HG03045 (cell line): ENCODE data around the gene RPAIN.

Experiments used
- ATAC-seq: cut with Tn5 transposase; IDR thresholded peaks from one replicate; pipeline ENCODE4 v1.9.1; 2021; ENCODE audit warnings: mild to moderate bottlenecking, moderate library complexity; ENCODE audit not compliant: unreplicated experiment

The RPAIN gene

GRCh38 chr17:5419959-5420653 lies at the start of gene RPAIN:
RPAIN (plus strand) TSS chr17:5420182; CDS start chr17:5420211, 29 bp downstream.
- peak; percentile 61 for ATAC-seq

- ATAC-seq, result no peak
Measured at GRCh38 chr17:5370411-5370810, 49.6 kb upstream of the RPAIN start.

- ATAC-seq, result no peak
Measured at GRCh38 chr17:5373112-5373511, 46.9 kb upstream of the RPAIN start.

- ATAC-seq, result no peak
Measured at GRCh38 chr17:5378566-5379207, 41.3 kb upstream of the RPAIN start.

GRCh38 chr17:5379351-5380107 lies 40.5 kb upstream of the RPAIN start:
- ATAC-seq, result no peak

GRCh38 chr17:5380491-5381135 lies 39.4 kb upstream of the RPAIN start:
- ATAC-seq, result no peak

- ATAC-seq, result no peak
Measured at GRCh38 chr17:5381542-5381941, 38.4 kb upstream of the RPAIN start.

- ATAC-seq, result no peak
Measured at GRCh38 chr17:5391678-5392077, 28.3 kb upstream of the RPAIN start.

- ATAC-seq, result no peak
Measured at GRCh38 chr17:5396612-5397011, 23.4 kb upstream of the RPAIN start.

- no peak for ATAC-seq
Measured at GRCh38 chr17:5399767-5400166, 20.2 kb upstream of the RPAIN start.

- ATAC-seq, result no peak
Measured at GRCh38 chr17:5405400-5405799, 14.6 kb upstream of the RPAIN start.

GRCh38 chr17:5408186-5408585 lies 11.8 kb upstream of the RPAIN start:
- ATAC-seq, result no peak

GRCh38 chr17:5410594-5411272 lies 9.2 kb upstream of the RPAIN start:
- no peak for ATAC-seq

GRCh38 chr17:5413682-5414081 lies 6.3 kb upstream of the RPAIN start:
- no peak for ATAC-seq

GRCh38 chr17:5416901-5417300 lies 3.1 kb upstream of the RPAIN start:
- no peak for ATAC-seq

GRCh38 chr17:5418858-5419355 lies 1.1 kb upstream of the RPAIN start:
- peak; percentile 33 for ATAC-seq

- peak; percentile 89 for ATAC-seq
Measured at GRCh38 chr17:5419356-5419958, 525 bp upstream of the RPAIN start, which contains the start of gene NUP88. NUP88 (minus strand) TSS chr17:5419662; CDS start chr17:5419650, 12 bp downstream.

GRCh38 chr17:5422505-5422904 lies 2.5 kb downstream of the RPAIN start:
- no peak for ATAC-seq

- no peak for ATAC-seq
Measured at GRCh38 chr17:5424909-5425308, 4.9 kb downstream of the RPAIN start.

GRCh38 chr17:5425826-5426225 lies 5.8 kb downstream of the RPAIN start:
- no peak for ATAC-seq
